ENCODE results near the gene NDUFAF8. TPM values are rescaled to one million over a fixed set of nuclear protein-coding genes. Genes with fewer than 3 reads are reported as not detected.
A peak's percentile ranks its signal among the peaks of the same experiment; 100 is the strongest.
"Not testable (repeated sequence)": the region's sequence is repeated elsewhere in the genome, so short reads cannot be mapped to it uniquely, and the experiment has no call there.

The NDUFAF8 gene
- total RNA-seq, 1 experiment from 2014 or later: 34.7 TPM

- Histone ChIP-seq H3K4me1 (ENCODE audit: low read length) (peaks cover 9% of the 10 kb centered on the region), H3K4me2 (ENCODE audit: low read depth, low read length, poor library complexity, severe bottlenecking) (peak within 1 kb of the TSS; percentile 92), H3K9ac (ENCODE audit: low read length) (peak within 1 kb of the TSS; percentile 81), H3K27me3 (ENCODE audit: low read length) (no peaks in the 10 kb centered on the region), H4K20me1 (ENCODE audit: insufficient read depth, low read depth, low read length) (no peaks in the 10 kb centered on the region), H3K27ac (ENCODE audit: low read length) (no peak within 1 kb of the TSS), H3K4me3 (ENCODE audit: low read length) (peak within 1 kb of the TSS; percentile 94), H3K9me3 (ENCODE audit: low read length) (no peaks in the 10 kb centered on the region), H3K9me2 (replicated peaks; ENCODE audit: insufficient read depth, low read length) (no peaks in the 10 kb centered on the region), H3K79me2 (ENCODE audit: low read length) (peaks cover 4% of the 10 kb centered on the region; the same call in 1 of the 2 replicates), H3K36me3 (ENCODE audit: insufficient read depth, low read length) (no peaks in the 10 kb centered on the region), H2AFZ (ENCODE audit: low read length) (peak within 1 kb of the TSS; percentile 93)
- DNase-seq: peak; percentile 100
Observed at GRCh38 chr17:81222906-81223761, 16.0 kb upstream of the NDUFAF8 start, which contains the start of gene CEP131. CEP131 (minus strand) TSS chr17:81222965; CDS start chr17:81220056, 2,909 bp downstream.

DNA sequence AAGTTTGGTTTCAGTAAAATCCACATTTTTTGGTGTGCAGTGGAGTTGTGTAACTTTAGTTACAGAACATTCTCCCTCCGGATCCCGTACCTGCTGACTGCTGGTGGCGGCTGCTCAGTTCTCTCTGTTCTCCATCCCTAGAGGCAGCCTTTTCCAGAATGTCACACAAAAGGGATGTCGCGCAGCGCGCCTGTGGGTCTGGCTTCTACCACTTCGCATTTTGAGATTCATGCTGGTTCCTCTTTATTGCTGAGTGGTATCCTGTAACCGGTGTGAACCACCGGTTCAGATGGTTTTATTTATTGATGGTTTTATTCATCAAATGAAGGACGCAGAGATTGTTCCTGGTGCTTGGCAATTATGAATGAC, 15.4 kb upstream of the NDUFAF8 start:
- Histone ChIP-seq H3K27me3 (ENCODE audit: low read length) (no peaks in the 10 kb centered on the region), H3K79me2 (ENCODE audit: low read length) (peaks cover 4% of the 10 kb centered on the region; the same call in 1 of the 2 replicates), H3K4me2 (ENCODE audit: low read depth, low read length, poor library complexity, severe bottlenecking) (no peak overlapping the region), H3K4me1 (ENCODE audit: low read length) (peaks cover 9% of the 10 kb centered on the region), H3K9me2 (replicated peaks; ENCODE audit: insufficient read depth, low read length) (no peaks in the 10 kb centered on the region), H2AFZ (ENCODE audit: low read length) (no peak overlapping the region; the same call in 1 of the 2 replicates), H3K36me3 (ENCODE audit: insufficient read depth, low read length) (no peaks in the 10 kb centered on the region), H3K9ac (ENCODE audit: low read length) (no peak overlapping the region), H3K9me3 (ENCODE audit: low read length) (no peaks in the 10 kb centered on the region), H4K20me1 (ENCODE audit: insufficient read depth, low read depth, low read length) (no peaks in the 10 kb centered on the region), H3K27ac (ENCODE audit: low read length) (no peak overlapping the region), H3K4me3 (ENCODE audit: low read length) (no peak overlapping the region)
- no peak for DNase-seq

- H2AFZ ChIP-seq (ENCODE audit: low read length); H3K9me2 ChIP-seq (replicated peaks; ENCODE audit: insufficient read depth, low read length); H3K27ac ChIP-seq (ENCODE audit: low read length); H3K36me3 ChIP-seq (ENCODE audit: insufficient read depth, low read length); H3K4me1 ChIP-seq (ENCODE audit: low read length); H3K9me3 ChIP-seq (ENCODE audit: low read length); H3K4me2 ChIP-seq (ENCODE audit: low read depth, low read length, poor library complexity, severe bottlenecking); H3K79me2 ChIP-seq (ENCODE audit: low read length); H3K27me3 ChIP-seq (ENCODE audit: low read length); H3K9ac ChIP-seq (ENCODE audit: low read length); H3K4me3 ChIP-seq (ENCODE audit: low read length); H4K20me1 ChIP-seq (ENCODE audit: insufficient read depth, low read depth, low read length); DNase-seq: not testable (repeated sequence)
Observed at GRCh38 chr17:81227630-81228029, 11.5 kb upstream of the NDUFAF8 start.

DNA sequence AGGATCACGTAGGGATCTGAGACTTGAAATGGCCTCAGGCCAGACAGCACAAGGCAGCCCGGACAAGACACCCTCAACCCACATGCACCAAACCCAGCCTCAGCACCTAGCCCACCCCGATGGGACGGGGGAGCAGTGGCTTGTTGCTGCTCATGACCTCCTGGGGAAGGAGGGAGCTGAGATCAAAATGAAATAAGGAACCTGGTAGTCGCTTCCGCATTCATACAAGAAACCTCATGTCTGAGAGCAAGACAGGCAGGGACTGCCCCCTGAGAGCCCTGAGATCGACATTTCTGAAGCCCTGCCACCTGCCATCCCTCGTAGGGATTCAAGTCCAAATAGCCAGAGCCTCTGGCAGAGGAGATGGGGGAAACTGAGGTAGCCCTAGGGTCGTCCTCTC, 10.7 kb upstream of the NDUFAF8 start:
- H3K9ac ChIP-seq (ENCODE audit: low read length): no peak overlapping the region

GRCh38 chr17:81228834-81229665, 10.1 kb upstream of the NDUFAF8 start:
- H4K20me1 ChIP-seq (ENCODE audit: insufficient read depth, low read depth, low read length): no peaks in the 10 kb centered on the region
- H3K27me3 ChIP-seq (ENCODE audit: low read length): no peaks in the 10 kb centered on the region
- H3K4me3 ChIP-seq (ENCODE audit: low read length): no peak overlapping the region
- no peak overlapping the region for H3K27ac ChIP-seq (ENCODE audit: low read length)
- DNase-seq: no peak
- no peak overlapping the region for H2AFZ ChIP-seq (ENCODE audit: low read length)
- H3K36me3 ChIP-seq (ENCODE audit: insufficient read depth, low read length): no peaks in the 10 kb centered on the region
- H3K9me3 ChIP-seq (ENCODE audit: low read length): no peaks in the 10 kb centered on the region
- H3K9ac ChIP-seq (ENCODE audit: low read length): no peak overlapping the region
- H3K4me1 ChIP-seq (ENCODE audit: low read length): no peaks in the 10 kb centered on the region
- no peaks in the 10 kb centered on the region for H3K79me2 ChIP-seq (ENCODE audit: low read length)
- H3K9me2 ChIP-seq (replicated peaks; ENCODE audit: insufficient read depth, low read length): no peaks in the 10 kb centered on the region
- no peak overlapping the region for H3K4me2 ChIP-seq (ENCODE audit: low read depth, low read length, poor library complexity, severe bottlenecking)

More for the DNA sequence above, 10.7 kb upstream of the NDUFAF8 start:
- H4K20me1 ChIP-seq (ENCODE audit: insufficient read depth, low read depth, low read length): no peaks in the 10 kb centered on the region
- no peaks in the 10 kb centered on the region for H3K36me3 ChIP-seq (ENCODE audit: insufficient read depth, low read length)
- H3K4me3 ChIP-seq (ENCODE audit: low read length): no peak overlapping the region
- H2AFZ ChIP-seq (ENCODE audit: low read length): no peak overlapping the region
- no peaks in the 10 kb centered on the region for H3K4me1 ChIP-seq (ENCODE audit: low read length)
- no peaks in the 10 kb centered on the region for H3K79me2 ChIP-seq (ENCODE audit: low read length)
- no peak for DNase-seq
- no peak overlapping the region for H3K27ac ChIP-seq (ENCODE audit: low read length)
- no peaks in the 10 kb centered on the region for H3K9me2 ChIP-seq (replicated peaks; ENCODE audit: insufficient read depth, low read length)
- H3K27me3 ChIP-seq (ENCODE audit: low read length): no peaks in the 10 kb centered on the region
- no peaks in the 10 kb centered on the region for H3K9me3 ChIP-seq (ENCODE audit: low read length)
- no peak overlapping the region for H3K4me2 ChIP-seq (ENCODE audit: low read depth, low read length, poor library complexity, severe bottlenecking)

DNA sequence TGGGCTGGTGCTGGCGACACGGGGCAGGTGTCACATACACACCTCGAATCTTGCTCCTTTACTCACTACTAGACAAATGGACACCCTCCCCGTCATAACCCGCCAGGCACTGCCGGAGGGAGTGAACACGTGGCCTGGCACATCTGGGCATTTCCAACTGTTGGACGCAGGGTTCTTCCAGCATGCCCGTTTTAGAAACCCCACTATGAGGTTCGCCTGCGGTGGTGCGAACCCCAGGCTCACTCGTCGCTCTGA, 9.5 kb upstream of the NDUFAF8 start:
- Histone ChIP-seq H4K20me1 (ENCODE audit: insufficient read depth, low read depth, low read length) (no peaks in the 10 kb centered on the region), H3K36me3 (ENCODE audit: insufficient read depth, low read length) (no peaks in the 10 kb centered on the region), H2AFZ (ENCODE audit: low read length) (no peak overlapping the region), H3K4me2 (ENCODE audit: low read depth, low read length, poor library complexity, severe bottlenecking) (no peak overlapping the region), H3K27me3 (ENCODE audit: low read length) (no peaks in the 10 kb centered on the region), H3K9me3 (ENCODE audit: low read length) (no peaks in the 10 kb centered on the region), H3K79me2 (ENCODE audit: low read length) (no peaks in the 10 kb centered on the region), H3K4me3 (ENCODE audit: low read length) (no peak overlapping the region), H3K9ac (ENCODE audit: low read length) (no peak overlapping the region), H3K4me1 (ENCODE audit: low read length) (no peaks in the 10 kb centered on the region), H3K9me2 (replicated peaks; ENCODE audit: insufficient read depth, low read length) (no peaks in the 10 kb centered on the region), H3K27ac (ENCODE audit: low read length) (no peak overlapping the region)
- no peak for DNase-seq

DNA sequence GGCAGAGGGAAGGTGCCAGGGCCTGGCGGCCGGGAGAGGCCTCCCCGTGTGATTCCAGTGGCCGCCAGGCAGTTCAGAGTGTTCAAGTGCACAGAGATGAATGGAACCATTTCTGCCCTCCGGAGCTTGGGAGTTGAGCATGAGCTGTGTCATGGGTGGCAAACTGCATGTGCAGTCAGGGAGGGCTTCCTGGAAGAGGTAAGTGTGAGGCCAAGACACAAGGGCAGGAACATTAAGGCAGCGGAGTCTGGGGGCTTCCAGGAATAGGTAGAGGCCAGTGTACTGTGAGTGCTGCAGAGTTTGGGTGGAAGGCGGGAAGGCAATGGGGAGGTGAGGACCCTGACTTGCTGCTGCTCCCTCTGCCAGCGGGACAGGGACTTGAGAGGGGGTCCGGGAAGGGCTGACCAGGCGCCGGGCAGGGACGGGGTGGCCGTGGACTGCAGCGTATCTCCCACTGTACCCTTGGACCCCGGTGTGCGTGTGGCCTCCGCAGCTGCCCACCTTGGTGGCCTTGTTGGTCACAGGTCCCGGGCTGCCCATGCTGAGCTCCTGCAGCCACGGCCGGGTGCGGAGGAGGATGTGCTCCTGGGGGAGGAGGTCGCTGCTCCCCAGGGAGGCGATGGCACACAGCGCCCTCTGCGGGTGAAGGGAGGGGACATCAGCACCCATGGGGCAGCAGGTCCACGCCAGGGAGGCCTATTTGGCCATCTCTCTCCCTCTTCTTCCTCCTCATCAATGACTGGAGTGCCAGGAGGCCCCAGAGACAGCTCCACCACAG, 8.9 kb upstream of the NDUFAF8 start:
- Histone ChIP-seq H3K79me2 (ENCODE audit: low read length) (no peaks in the 10 kb centered on the region), H3K9ac (ENCODE audit: low read length) (no peak overlapping the region), H3K4me2 (ENCODE audit: low read depth, low read length, poor library complexity, severe bottlenecking) (no peak overlapping the region), H3K9me2 (replicated peaks; ENCODE audit: insufficient read depth, low read length) (no peaks in the 10 kb centered on the region), H4K20me1 (ENCODE audit: insufficient read depth, low read depth, low read length) (no peaks in the 10 kb centered on the region), H3K27me3 (ENCODE audit: low read length) (no peaks in the 10 kb centered on the region), H3K36me3 (ENCODE audit: insufficient read depth, low read length) (no peaks in the 10 kb centered on the region), H3K27ac (ENCODE audit: low read length) (no peak overlapping the region), H2AFZ (ENCODE audit: low read length) (no peak overlapping the region), H3K9me3 (ENCODE audit: low read length) (no peaks in the 10 kb centered on the region), H3K4me1 (ENCODE audit: low read length) (no peaks in the 10 kb centered on the region), H3K4me3 (ENCODE audit: low read length) (no peak overlapping the region)
- DNase-seq: peak; percentile 79

Data from Karpas-422 (cell line).